Caco-2 (cell line): ENCODE results near the gene SLC38A7. TPM values are rescaled to one million over a fixed set of nuclear protein-coding genes. Genes with fewer than 3 reads are reported as not detected.

Source experiments
- BruUV-seq: library from RNA; stranded (reverse); fragments of 400-500 nt; replicated peaks from 2 replicates; lab custom pipeline; 2021; lab: Mats Ljungman, UMichigan
- CTCF ChIA-PET: fragments of 300-600 bp; sonication (Branson Sonifier 250); formaldehyde crosslinking; loops from one replicate; lab custom pipeline; 2022; ENCODE audit warnings: antibody characterized with exemption; lab: Charles Lee
- POLR2A ChIA-PET: fragments of 300-600 bp; sonication (Branson Sonifier 250); formaldehyde crosslinking; loops from one replicate; lab custom pipeline; 2022; ENCODE audit warnings: antibody characterized with exemption; lab: Charles Lee
- DNase-seq, 2 experiments: peaks; one replicate each; pipeline versions ENCODE4 v3.0.0 to v3.0.0-alpha.2; 2020 to 2022
- H3K27me3 ChIP-seq: replicated peaks from 2 replicates; pipeline ENCODE4 v1.6.0; 2011; ENCODE audit warnings: low read length; ENCODE audit not compliant: control insufficient read depth, insufficient read depth
- H3K36me3 ChIP-seq: 2 replicates; pipeline ENCODE4 v1.5.1; 2011; ENCODE audit warnings: low read length; ENCODE audit not compliant: control insufficient read depth, insufficient read depth
- H3K4me1 ChIP-seq: fragments of 250-450 bp; sonication (Bioruptor Pico); 2 replicates; pipeline ENCODE4 v1.5.1; 2020; ENCODE audit warnings: mild to moderate bottlenecking
- H3K4me3 ChIP-seq: 2 replicates; pipeline ENCODE4 v1.5.1; 2011; ENCODE audit warnings: low read depth, mild to moderate bottlenecking, control low read depth, low read length
- H3K9me3 ChIP-seq: fragments of 250-450 bp; sonication (Bioruptor Pico); 2 replicates; pipeline ENCODE4 v1.5.1; 2020; ENCODE audit warnings: mild to moderate bottlenecking, moderate library complexity
- H3K27ac Mint-ChIP-seq: one replicate; pipeline ENCODE4 v1.8.0; 2022; ENCODE audit warnings: mixed read lengths; ENCODE audit not compliant: unreplicated experiment
- H3K27me3 Mint-ChIP-seq: one replicate; pipeline ENCODE4 v1.8.0; 2022; ENCODE audit warnings: mixed read lengths; ENCODE audit not compliant: insufficient read depth, unreplicated experiment
- H3K36me3 Mint-ChIP-seq: one replicate; pipeline ENCODE4 v1.8.0; 2022; ENCODE audit warnings: mild to moderate bottlenecking, mixed read lengths; ENCODE audit not compliant: insufficient read depth, unreplicated experiment
- H3K4me1 Mint-ChIP-seq: one replicate; pipeline ENCODE4 v1.8.0; 2022; ENCODE audit warnings: low read depth, mixed read lengths; ENCODE audit not compliant: unreplicated experiment
- H3K4me3 Mint-ChIP-seq: one replicate; pipeline ENCODE4 v1.8.0; 2022; ENCODE audit warnings: mild to moderate bottlenecking, moderate library complexity, mixed read lengths; ENCODE audit not compliant: unreplicated experiment
- H3K9me3 Mint-ChIP-seq: one replicate; pipeline ENCODE4 v1.8.0; 2022; ENCODE audit warnings: mixed read lengths; ENCODE audit not compliant: unreplicated experiment
- CTCF ChIP-seq, 2 experiments: fragments of 200-600 bp in 1 of 2; IDR thresholded peaks; 1 replicate in 1 of 2; 2 replicates in 1 of 2; pipeline versions ENCODE4 v1.5.1 to v1.8.0; 2011 to 2022; ENCODE audit warnings: antibody characterized with exemption in 1 of 2, control low read depth in 1 of 2, inconsistent platforms in 1 of 2, low read depth in 1 of 2, low read length in 1 of 2, mild to moderate bottlenecking in 1 of 2, moderate library complexity in 1 of 2; ENCODE audit not compliant: insufficient read depth in 1 of 2, severe bottlenecking in 1 of 2, unreplicated experiment in 1 of 2
- intact Hi-C: fragments of 100-400 bp; cut with micrococcal nuclease; formaldehyde crosslinking; loops from one replicate; pipeline ENCODE4 v1.10.0; 2022; ENCODE audit not compliant: unreplicated experiment
- total RNA-seq: library from RNA; stranded (reverse); gene quantifications from 2 replicates; pipeline ENCODE4 v1.2.3, GENCODE V29; 2022

Gene SLC38A7
- total RNA-seq, 1 experiment from 2014 or later = 24.1 TPM

DNA sequence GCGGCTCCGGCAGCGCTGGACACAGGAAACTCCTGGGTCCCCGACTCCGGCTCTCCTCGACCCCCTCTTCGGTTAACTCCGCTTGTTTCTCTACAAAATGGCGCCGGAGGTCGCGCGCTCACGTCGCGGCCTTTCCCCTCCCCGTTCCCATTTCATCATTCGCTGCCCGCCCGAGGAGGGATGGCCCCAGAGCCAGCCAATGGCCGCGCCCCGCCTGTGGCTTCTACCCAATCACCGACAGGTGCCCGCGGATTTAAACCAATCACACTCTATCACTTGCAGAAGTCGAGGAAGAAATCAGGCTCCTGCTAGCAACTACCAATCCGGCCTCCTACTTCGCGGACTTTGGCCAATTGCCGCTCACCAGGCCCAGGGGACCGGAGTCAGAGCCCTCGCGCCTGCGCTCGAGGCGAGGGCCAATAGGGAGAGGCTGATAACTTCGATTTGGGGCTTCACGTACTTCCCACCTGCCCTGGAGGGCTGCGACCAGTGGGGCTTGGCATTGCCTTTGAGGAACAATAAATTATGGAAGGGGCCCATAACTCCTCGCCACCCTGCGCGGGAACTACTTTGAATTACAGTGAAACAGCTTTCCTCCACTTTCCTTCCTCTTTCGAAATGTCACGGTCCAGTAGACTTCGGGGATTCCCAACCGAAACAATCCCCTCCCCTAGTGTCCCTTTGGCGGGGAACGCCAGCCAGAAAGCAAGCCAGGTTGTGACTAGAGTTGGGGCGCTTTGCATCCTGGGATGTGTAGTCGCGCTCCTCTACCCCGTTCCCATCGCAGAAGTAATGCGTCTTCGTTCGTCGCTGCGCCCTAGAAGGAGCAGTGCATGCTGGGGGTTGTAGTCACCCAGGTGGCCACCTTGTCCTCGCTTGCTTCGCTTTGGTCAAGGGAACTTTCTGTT lies 54.6 kb downstream of the SLC38A7 start, which contains the start of gene CNOT1:
Gene CNOT1 (minus strand): TSS at position 94 of the 908 bp plus-strand sequence. CDS start 30,489 bp downstream, outside the sequence.
- intact Hi-C loops = loop anchor here (1.0 to 2.0 kb wide), 4 partner anchors 31 to 129 kb away; partner anchors contain the start of genes NDRG4 and SETD6
- Mint-ChIP-seq H3K36me3 (peaks cover 58% of the 10 kb centered on the region), H3K4me3 (peak within 1 kb of the TSS; percentile 92), H3K27me3 (no peaks in the 10 kb centered on the region), H3K4me1 (peaks cover 13% of the 10 kb centered on the region), H3K27ac (peak within 1 kb of the TSS; percentile 99), H3K9me3 (no peaks in the 10 kb centered on the region)
- TSS peak; percentile 96 for BruUV-seq
- Histone ChIP-seq H3K4me1 (peaks cover 10% of the 10 kb centered on the region), H3K27me3 (no peaks in the 10 kb centered on the region), H3K4me3 (peak within 1 kb of the TSS; percentile 87), H3K36me3 (no peaks in the 10 kb centered on the region), H3K9me3 (no peaks in the 10 kb centered on the region)
- peak; percentile 100 for DNase-seq
- CTCF ChIA-PET = interaction anchor here (1.3 kb wide), 1 partner anchor 31 kb away, joined by 3 read pairs; no protein-coding TSS in a partner anchor
- POLR2A ChIA-PET = no interaction called here
- TF ChIP-seq CTCF (IDR thresholded peaks at IDR 0.05; ENCODE audit: insufficient read depth in 1 of 2, low read depth in 1 of 2, low read length in 1 of 2, severe bottlenecking in 1 of 2, unreplicated experiment in 1 of 2) = no peak

GRCh38 chr16:58628845-58629732 lies 55.5 kb downstream of the SLC38A7 start:
- no peak for TF ChIP-seq CTCF (IDR thresholded peaks at IDR 0.05; ENCODE audit: insufficient read depth in 1 of 2, low read depth in 1 of 2, low read length in 1 of 2, severe bottlenecking in 1 of 2, unreplicated experiment in 1 of 2)
- Mint-ChIP-seq H3K9me3 (no peaks in the 10 kb centered on the region), H3K27me3 (no peaks in the 10 kb centered on the region), H3K27ac (peak overlapping the region; percentile 99), H3K4me1 (peaks cover 7% of the 10 kb centered on the region), H3K4me3 (peak overlapping the region; percentile 92), H3K36me3 (peaks cover 67% of the 10 kb centered on the region)
- peaks cover 1% of the 10 kb centered on the region for H3K4me1 ChIP-seq
- no peaks in the 10 kb centered on the region for H3K27me3 ChIP-seq
- no TSS peak for BruUV-seq
- H3K36me3 ChIP-seq = 0 out of 2 replicates have a peak, but pooled peaks cover 2% of the 10 kb centered on the region
- peak overlapping the region; percentile 87 for H3K4me3 ChIP-seq
- peak; percentile 66 to 70 for DNase-seq
- ChIA-PET CTCF (no interaction called here), POLR2A (interaction anchor here (0.5 kb wide), 1 partner anchor 31 kb away, joined by 3 read pairs; no protein-coding TSS in a partner anchor)
- H3K9me3 ChIP-seq = no peaks in the 10 kb centered on the region
- intact Hi-C loops = no loop called here

GRCh38 chr16:58624209-58624608 lies 60.4 kb downstream of the SLC38A7 start:
- intact Hi-C loops = no loop called here
- no peaks in the 10 kb centered on the region for H3K9me3 ChIP-seq
- no peaks in the 10 kb centered on the region for H3K9me3 Mint-ChIP-seq
- POLR2A ChIA-PET = interaction anchor here (0.5 kb wide), 1 partner anchor 400 kb away, joined by 3 read pairs; no protein-coding TSS in a partner anchor
- H3K4me1 Mint-ChIP-seq = peaks cover 14% of the 10 kb centered on the region
- 0 out of 2 replicates have a peak, but pooled peaks cover 4% of the 10 kb centered on the region for H3K36me3 ChIP-seq
- H3K27ac Mint-ChIP-seq = no peak overlapping the region
- TF ChIP-seq CTCF (IDR thresholded peaks at IDR 0.05; ENCODE audit: insufficient read depth in 1 of 2, low read depth in 1 of 2, low read length in 1 of 2, severe bottlenecking in 1 of 2, unreplicated experiment in 1 of 2) = no peak
- CTCF ChIA-PET = no interaction called here
- no peaks in the 10 kb centered on the region for H3K27me3 Mint-ChIP-seq
- no peaks in the 10 kb centered on the region for H3K27me3 ChIP-seq
- no peak overlapping the region for H3K4me3 Mint-ChIP-seq
- BruUV-seq = no TSS peak
- H3K4me3 ChIP-seq = no peak overlapping the region
- no peaks in the 10 kb centered on the region for H3K4me1 ChIP-seq
- DNase-seq = no peak
- H3K36me3 Mint-ChIP-seq = peaks cover 94% of the 10 kb centered on the region
